Amniotic stem cell (primary cell): ENCODE data around the gene DGUOK.
"Not testable (repeated sequence)": the region's sequence is repeated elsewhere in the genome, so short reads cannot be mapped to it uniquely, and the experiment has no call there.

Experiments used
- DNase-seq: peaks from one replicate; lab custom pipeline; 2025; lab: John Stamatoyannopoulos, UW

DGUOK gene

DNA sequence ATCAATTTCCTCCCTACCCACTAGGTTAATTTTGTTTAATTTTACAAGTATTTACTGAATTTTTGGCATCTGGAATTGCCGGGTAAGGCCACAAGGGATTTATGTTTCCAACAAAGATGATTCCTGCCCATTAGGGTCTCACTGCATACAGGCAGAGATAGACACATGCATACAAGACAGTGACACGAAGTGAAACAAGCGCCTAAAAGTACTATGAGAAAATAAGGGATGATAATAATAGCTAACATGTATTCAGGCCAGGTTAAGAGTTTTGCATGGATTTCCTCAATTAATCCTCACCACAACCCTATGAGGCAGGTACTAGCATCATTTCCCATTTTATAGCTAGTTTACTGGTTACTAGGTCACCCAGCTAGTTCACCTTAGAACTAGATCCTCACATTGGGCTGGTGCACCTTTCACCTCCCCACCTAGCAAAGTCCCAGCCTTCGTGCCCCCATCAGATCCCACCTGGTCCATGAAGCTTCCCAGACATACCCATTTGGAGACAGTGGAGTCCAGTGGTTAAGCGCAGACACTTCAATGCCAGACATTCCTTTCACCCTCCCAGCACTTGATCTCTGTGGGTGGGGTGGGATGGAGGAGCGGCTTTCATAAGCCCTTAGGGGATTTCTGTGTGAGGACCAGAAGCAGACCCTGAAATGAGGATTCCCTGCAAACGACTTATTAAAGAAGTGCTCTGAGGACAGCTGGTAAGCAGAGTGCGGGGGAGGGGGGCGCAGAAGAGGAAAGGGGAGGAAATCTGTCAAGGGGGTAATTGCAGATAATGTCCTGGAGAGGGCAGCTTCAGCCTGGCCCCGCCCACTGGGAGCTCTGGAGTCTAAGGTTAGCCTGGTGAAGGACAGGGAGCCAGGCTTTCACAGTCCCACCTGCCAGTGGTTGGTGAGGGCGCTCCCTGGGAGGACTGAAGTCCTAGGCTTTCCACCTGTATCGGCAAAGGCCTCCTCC, 5.8 kb upstream of the DGUOK start:
- DNase-seq: no peak

DNA sequence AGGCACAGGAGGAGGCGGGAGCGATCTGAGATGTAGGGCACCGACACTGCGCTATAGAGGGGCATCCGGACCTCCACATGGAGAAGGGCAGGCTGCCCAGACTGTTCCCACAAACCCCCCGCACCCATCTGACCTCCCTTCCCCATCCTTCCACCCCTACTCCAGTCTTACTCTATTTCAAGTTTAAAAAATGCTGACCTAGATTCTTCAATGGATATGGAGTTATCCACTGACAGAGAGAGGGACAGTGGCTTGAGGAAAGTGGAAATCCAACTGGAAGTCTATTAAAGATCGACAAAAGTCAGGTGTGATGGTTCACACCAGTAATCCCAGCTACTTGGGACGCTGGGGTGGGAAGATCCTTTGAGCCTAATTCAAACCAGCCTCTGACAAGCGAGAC, 5.1 kb upstream of the DGUOK start:
- no peak for DNase-seq

DNA sequence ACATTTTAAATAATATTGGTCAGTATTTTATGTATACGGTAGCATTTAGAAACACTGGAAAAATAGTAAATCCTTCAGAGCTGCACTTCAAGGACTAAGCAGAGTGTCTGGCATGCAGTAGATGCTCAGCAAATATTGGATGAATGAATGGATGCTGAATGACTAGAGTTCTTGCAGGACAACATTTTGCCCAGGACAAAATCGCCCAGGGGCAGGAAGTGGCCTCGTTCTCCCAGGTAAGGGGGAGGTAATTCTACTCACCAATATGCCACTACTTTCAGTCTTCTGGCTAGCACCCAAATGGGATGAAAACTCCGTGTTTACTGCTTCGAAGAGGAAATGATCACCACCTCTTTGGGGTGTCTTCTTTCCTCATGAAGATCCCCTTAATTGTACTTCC, 4.0 kb upstream of the DGUOK start:
- DNase-seq: no peak

DNA sequence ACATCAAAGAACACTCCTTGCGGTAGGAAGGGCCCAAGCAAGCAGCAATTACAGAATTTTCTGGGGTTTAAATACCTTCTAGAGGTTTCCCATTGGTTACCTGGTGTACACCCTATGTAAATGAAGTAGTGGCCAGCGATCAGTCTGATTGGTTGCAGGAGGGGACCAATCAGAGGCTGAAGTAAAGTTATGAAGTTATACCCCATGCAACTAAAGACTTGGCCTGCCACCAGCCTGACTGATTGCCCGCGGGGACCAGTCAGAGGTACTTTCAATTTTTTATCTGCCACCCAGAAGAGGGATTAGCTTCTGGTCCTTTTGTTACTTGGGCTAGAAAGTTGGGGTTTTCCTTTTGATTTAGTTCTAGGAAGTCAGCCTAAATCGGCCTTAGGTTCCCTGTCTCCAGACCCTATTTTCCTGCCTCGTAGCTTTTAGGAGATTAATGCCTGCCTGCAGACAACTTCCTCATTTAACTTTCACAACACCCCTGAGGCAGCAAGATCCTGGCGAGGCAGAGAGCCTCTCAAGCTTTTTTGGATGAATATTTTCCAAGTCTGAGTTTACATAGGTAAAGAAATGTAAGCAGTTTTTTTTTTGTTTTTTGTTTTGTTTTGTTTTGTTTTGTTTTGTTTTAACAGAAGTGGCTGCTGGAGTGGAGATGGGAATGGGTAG, 1.5 kb upstream of the DGUOK start:
- DNase-seq: no peak

DNA sequence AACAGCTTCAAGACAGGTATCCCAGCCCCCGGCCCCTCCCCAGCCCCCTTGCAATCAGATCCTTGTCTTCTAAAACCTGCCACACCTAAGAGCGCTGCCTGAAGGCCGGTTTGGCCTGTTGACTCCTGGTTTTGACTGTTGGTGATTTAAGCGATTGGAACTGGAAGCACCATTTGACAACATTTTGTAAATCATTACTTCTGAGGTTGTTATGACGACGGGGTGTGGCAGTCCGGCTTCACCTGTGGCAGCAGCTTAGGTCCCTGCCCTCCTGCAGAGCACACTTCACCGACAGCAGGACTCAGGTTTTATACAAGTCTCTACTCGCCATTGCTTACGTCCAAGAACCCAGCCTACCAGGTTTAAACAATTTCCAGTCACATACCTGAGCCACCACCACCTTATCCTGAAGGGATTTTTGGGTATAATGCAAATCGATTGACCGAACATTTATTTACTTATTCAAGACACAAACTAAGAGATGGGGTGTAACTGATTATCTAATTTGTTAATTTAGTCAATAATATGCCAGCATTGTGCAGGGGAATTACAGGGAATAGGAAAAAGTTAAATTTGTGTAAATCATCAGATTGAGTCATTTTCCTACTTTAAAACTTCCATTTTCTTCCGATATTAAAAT, 707 bp upstream of the DGUOK start:
- no peak for DNase-seq

DNA sequence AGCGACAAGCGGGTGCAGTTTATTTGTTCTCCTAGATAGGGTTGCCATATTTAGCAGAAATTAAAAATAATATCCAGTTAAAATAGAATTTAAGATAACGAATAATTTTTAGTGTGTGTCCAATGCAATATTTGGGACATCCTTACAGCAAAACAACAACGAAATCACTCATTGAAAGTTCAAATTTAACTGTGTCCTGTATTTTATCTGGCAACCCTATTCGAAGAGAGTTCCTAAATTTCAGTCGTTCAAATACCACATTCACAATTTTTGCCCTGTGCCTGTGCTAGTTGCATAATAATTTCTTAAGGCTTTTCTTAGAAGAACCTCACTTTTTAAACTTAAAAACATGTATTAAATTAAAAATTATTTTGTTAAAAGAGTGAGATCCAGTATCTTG, 664 bp downstream of the DGUOK start:
- DNase-seq: no peak

DNA sequence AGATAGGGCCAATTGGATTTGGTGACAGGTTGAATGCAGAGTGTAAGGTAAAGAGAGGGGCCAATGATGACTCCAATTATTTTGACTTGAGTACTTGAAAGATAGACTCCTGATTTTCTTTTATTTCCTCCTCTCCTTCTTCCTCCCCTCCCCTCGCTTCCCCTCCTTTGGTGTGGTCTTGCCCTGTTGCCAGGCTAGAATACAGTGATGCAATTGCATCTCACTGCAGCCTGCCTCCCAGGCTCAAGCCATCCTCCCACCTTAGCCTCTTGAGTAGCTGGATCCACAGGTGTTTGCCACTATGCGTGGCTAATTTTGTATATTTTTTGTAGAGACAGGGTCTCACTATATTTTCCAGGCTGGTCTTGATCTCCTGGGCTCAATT, 2.3 kb downstream of the DGUOK start:
- DNase-seq: no peak

DNA sequence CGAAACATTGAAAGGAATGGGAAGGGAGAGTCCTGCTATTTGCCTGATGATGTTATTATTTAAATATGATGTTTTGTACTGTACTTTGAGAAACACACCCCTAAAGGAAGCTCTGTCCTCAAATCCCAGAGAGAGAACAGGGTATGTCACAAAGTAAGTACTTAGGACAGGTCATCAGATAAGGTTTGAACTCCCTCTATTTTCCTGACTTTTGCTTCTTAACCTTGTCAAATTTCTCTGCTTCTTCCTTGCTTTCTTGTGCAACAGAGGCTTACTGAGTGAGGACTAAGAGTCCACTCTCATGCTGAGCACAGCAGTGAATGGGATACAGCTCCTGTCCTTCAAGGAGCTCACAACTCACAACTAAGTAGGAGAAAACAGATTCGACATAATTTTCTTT, 3.7 kb downstream of the DGUOK start:
- no peak for DNase-seq

DNA sequence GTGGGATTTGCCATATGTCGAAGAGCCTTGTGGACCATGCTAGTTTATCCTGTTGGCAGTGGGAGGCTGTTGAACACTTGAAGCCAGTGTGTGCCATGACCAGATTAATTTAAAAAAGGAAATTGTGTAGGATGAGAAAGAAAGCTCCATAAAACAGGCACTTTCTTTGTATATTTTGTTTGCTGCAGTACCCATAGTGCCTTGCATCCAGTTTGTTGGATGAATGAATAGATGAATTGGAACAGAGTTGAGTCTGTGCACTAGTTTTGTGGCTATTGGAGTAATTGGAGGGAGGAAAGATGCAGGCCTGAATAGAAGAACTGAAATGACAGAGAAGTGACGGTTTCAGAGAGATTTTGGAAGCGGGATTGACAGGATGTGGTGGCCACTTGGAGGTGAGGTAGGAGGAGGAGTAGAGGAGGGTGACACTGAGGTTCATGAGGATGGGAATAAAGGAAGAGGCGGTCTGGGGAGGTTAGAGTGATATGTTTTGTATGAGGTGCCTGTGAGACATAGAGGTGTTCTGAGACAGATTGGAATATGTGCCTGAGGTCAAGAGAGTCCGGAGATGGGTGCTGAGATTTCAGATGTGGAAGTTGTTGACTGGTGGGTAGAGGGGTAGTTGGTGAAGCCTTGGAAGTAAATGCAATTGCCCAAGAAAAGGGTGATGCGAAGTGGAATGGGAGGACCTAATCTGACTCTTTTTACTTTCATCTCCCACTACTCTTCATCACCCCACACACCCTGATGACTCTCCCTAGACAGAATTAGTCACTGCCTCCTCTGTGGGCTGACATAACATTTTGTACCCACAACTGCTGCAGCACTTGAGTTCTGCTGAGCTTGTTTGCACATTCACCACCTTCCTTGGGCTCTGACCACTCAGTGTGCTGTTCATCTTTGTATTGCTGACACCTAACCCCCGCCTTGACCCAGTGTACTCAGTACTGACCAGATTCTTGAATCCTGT, 5.1 kb downstream of the DGUOK start:
- DNase-seq: no peak

DNA sequence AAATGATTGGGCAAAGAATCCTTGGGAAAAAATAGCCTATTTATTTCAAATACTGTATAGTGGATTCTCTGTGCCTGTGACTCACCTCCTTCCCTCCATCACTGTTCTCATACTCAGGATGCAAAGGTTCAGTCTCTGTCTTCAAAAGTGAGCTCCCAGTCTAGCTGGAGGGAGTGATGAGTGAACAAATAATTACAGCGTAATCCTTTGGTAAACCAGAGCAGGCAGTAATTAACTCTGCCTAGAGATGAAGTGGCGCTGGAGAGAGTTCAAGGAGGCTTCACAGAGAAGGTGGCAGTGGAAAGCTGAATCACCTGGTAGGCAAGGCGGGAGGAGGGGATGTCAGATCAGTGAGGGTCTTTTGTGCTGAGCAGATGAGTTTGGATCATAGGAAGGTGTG, 6.5 kb downstream of the DGUOK start:
- DNase-seq: no peak

DNA sequence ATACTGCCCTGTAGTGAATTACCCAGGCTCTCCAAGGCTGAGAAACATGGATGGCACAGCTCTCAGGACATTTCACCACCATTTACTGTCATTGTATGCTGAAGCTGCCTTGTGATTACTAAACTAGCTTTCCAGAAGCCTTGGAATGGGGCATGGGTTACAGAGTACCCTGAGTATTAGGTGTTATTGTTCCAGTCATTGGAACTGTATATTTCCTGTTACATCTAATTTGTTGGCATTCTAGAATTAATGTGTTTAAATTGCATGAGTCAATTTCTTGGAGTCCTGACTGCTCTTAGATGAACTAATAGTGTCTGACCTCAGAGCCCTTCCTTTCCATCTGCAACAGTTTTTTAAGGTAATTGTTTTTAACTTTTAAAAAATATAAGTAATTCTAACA, 9.0 kb downstream of the DGUOK start:
- no peak for DNase-seq

DNA sequence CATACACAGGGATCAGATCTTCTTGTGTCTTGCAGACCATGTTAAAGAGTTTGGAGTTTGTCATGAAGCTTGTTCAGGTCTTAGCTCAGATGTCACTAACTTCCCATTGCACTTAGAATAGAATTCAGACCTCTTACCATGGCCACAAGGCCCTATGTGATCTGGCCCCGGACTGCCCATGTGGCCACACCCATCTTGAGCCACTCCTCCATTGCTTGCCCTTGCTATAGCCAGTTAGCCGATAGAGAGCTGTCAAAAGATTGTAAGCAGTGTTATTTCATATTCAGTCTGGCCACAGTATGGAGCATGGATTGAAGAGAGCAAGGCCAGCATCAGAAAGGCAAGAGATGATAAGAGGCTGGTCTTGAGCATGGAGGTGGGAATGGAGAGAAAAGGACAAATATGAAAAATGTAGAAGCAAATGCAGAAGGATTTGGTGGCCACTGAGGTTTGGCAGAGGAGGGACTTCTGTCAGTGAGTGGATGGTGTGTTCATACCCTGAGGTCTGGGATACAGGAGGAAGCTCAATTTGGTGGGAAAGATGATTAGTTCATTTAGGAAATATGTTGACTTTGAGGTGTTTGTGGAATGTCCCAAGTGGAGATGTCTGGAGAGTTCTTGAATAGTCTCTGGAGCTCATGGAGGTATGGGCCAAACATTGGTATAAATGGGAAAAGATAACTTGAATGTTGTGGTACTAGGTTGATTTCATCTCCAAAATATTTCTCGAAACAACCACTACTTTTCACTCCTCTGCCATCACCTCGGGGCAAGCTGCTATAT, 10.6 kb downstream of the DGUOK start:
- no peak for DNase-seq

DNA sequence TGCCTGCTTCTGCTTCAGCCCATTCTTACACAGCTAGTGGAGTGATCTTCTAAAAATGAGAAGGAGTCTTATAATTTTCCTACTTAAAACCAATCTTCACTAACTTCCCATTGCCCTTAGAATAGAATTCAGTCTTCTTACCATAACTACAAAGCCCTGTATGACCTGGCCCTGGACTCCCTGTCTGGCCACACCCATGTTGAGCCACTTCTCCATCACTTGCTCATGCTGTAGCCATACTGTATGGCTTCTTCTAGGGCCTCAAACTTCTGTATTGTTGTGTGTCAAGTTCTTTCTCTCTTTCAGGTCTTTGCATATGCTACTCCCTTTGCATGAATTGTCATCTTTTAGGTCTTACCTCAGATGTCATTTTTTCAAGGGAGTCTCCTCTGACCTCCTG, 11.2 kb downstream of the DGUOK start:
- DNase-seq: no peak

DNA sequence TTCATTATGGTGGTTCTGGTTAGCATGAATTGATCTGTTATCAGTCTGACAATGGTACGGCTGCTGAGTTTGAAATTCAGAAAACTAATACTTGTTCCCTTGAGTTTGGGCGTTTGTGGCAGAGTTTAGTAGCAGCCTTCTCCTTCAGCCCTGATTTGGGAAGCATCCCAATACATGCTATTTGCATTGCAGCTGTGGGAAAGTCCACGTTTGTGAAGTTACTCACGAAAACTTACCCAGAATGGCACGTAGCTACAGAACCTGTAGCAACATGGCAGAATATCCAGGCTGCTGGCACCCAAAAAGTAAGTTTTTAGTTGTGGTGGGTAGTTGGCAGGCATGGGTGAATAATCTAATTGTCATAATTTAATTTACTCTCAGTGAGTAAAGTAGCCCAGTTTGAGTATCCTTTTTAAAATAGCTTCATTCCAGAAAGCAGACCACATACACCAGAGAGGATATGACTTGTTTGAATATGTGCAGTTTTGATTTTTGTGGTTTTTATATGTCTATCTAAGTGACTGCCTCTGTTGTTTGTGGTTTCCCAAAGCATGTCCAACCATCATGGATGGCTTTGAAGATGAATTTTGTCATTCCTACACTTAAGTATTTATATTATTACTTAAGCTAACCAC, 12.2 kb downstream of the DGUOK start:
- peak; percentile 21 for DNase-seq

DNA sequence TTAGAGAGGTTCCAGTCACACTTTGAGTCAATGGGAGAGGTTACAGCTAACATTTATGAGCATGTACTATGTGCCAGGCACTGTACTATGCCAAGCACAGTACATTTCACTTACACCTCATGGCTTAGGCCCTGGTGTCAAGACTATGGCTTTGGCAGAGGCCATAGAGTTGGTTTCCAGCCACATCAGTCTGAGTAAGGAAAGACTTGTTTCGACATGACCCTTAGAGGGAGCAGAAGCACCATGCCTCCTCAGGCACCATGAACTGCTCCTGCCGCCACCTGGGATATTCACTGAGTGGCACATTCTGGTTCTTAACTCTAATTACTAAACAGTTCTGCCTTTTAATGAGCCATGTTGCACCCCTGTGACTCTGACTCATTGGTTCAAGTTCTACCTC, 12.7 kb downstream of the DGUOK start:
- no peak for DNase-seq

DNA sequence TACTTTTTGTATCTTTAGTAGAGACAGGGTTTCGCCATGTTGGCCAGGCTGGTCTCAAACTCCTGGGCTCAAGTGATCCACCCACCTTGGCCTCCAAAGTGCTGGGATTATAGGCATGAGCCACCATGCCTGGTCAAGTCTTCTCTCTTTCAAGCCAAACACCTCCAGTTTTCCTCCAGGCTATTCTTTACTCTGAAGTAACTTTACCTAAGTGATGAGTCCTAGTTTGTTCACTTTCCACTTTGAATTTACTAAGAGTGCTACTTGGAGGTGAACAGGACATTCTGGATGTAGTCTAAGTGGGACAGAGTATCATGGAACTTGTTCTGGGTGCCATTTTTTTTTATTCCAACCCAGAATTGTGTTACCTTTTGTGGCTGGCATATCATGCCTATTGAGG, 13.4 kb downstream of the DGUOK start:
- not testable (repeated sequence) for DNase-seq

DNA sequence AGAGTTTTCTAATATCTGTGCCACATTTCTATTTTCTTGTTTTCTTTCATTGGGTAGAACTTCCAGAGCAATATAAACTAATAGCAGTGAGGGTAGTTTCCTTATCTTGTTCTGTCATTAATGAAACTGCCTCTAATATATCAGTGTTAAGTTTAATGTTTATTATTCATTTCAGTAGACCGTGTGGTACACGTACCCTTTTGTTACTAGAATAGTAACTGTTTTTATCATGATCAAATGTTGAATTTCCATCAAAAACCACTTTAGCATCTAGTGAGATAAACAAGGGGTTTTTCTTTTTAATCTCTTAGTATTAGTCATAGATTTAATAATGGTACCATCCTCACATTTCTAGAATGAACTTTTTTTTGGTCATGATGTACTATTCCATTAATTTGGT, 16.0 kb downstream of the DGUOK start:
- DNase-seq: no peak

DNA sequence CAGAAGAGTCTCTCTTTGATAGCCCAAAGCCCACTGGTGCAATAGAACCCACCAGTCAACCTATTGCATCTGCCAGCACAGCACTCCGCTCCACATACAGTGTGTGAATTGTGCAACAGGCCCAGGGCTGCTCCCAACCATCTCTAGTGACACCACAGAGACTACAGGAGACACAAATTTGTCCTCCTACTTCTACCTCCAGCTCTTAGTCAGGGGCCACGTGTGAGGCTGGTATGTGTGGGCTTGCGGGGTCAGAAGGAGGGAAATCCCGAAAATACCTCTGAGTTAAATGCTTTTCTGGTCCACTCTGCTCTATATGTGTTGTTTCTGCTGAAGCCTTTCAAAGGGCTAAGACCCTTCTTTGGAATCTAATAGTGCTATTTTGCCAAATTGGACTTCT, 18.0 kb downstream of the DGUOK start:
- no peak for DNase-seq

DNA sequence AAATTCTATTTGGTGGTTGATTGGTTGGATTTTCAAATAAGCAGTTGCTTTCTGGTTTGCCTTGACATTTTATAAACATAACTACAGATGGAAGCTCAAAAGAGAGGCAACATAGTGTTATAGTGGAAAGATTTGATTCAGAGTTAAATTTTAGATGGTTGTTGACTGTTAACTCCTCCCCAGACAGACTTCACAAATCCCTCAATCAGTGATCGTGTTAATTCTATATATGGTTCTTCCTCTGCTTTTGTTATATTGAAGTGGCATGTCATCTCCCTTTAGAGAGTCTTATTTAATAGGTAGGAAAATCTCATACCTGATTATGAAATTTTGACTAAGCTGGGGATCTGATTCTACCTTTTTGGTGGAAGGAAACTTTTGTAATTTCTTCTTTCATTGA, 19.5 kb downstream of the DGUOK start:
- DNase-seq: no peak

DNA sequence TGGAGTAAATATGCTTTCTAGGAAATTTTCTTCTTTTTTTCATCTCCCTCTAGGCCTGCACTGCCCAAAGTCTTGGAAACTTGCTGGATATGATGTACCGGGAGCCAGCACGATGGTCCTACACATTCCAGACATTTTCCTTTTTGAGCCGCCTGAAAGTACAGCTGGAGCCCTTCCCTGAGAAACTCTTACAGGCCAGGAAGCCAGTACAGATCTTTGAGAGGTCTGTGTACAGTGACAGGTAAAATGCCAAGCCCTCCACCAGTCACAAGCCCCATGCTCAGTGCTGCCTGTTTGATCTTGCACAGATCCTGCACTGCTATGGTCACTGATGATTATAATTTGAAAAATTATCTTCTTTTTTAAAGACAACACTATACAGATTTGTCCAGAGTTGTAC, 20.0 kb downstream of the DGUOK start:
- DNase-seq: no peak
